Glutamatergic neuron (in vitro differentiated cells): ENCODE results near the gene FKBP6. TPM values are rescaled to one million over a fixed set of nuclear protein-coding genes. Genes with fewer than 3 reads are reported as not detected.
"Not testable (repeated sequence)": the region's sequence is repeated elsewhere in the genome, so short reads cannot be mapped to it uniquely, and the experiment has no call there.

Experiments used
- DNase-seq: peaks from one replicate; pipeline ENCODE4 v3.0.0; 2022
- H3K27ac Mint-ChIP-seq: one replicate; pipeline ENCODE4 v1.8.0; 2020; ENCODE audit warnings: mild to moderate bottlenecking, mixed read lengths, inconsistent platforms; ENCODE audit not compliant: unreplicated experiment
- H3K27me3 Mint-ChIP-seq: one replicate; pipeline ENCODE4 v1.8.0; 2020; ENCODE audit warnings: mild to moderate bottlenecking, moderate library complexity, mixed read lengths, inconsistent platforms; ENCODE audit not compliant: unreplicated experiment
- H3K36me3 Mint-ChIP-seq: one replicate; pipeline ENCODE4 v1.8.0; 2020; ENCODE audit warnings: mild to moderate bottlenecking, mixed read lengths, inconsistent platforms; ENCODE audit not compliant: unreplicated experiment
- H3K4me1 Mint-ChIP-seq: one replicate; pipeline ENCODE4 v1.8.0; 2020; ENCODE audit warnings: mild to moderate bottlenecking, low read depth, mixed read lengths, inconsistent platforms; ENCODE audit not compliant: unreplicated experiment
- H3K4me3 Mint-ChIP-seq: one replicate; pipeline ENCODE4 v1.8.0; 2020; ENCODE audit warnings: mild to moderate bottlenecking, mixed read lengths, inconsistent platforms; ENCODE audit not compliant: unreplicated experiment
- H3K9me3 Mint-ChIP-seq: one replicate; pipeline ENCODE4 v1.8.0; 2020; ENCODE audit warnings: mild to moderate bottlenecking, moderate library complexity, mixed read lengths, inconsistent platforms; ENCODE audit not compliant: unreplicated experiment
- CTCF ChIP-seq: fragments of 200-600 bp; sonication (generic); IDR thresholded peaks from one replicate; pipeline ENCODE4 v1.5.0; 2021; ENCODE audit not compliant: partially characterized antibody, unreplicated experiment
- total RNA-seq: library from RNA; stranded (reverse); fragmentation: NEBNext Ultra II Directional; extraction: Animal tissue kit (Norgen Biotek cat#: 25700); gene quantifications from one replicate; pipeline ENCODE4 v1.2.1, GENCODE V29; 2021; ENCODE audit not compliant: unreplicated experiment

The FKBP6 gene
- total RNA-seq, 1 donor from 2014 or later, result not detected

- not testable (repeated sequence) for H3K27ac Mint-ChIP-seq, H3K27me3 Mint-ChIP-seq, H3K36me3 Mint-ChIP-seq, H3K4me3 Mint-ChIP-seq, DNase-seq, H3K4me1 Mint-ChIP-seq, H3K9me3 Mint-ChIP-seq
Measured at GRCh38 chr7:73327449-73327848, 512 bp upstream of the FKBP6 start.

- Mint-ChIP-seq H3K4me1 (peaks cover 2% of the 10 kb centered on the region), H3K4me3 (no peak overlapping the region), H3K36me3 (no peaks in the 10 kb centered on the region), H3K9me3 (peaks cover 3% of the 10 kb centered on the region), H3K27ac (no peak overlapping the region), H3K27me3 (peaks cover 7% of the 10 kb centered on the region)
- DNase-seq, result no peak
- no peak for TF ChIP-seq CTCF
Measured at GRCh38 chr7:73328696-73329095, 735 bp downstream of the FKBP6 start.

GRCh38 chr7:73329861-73330581 is 2.1 kb downstream of the FKBP6 start:
- Mint-ChIP-seq H3K27ac (no peak overlapping the region), H3K9me3 (peaks cover 3% of the 10 kb centered on the region), H3K36me3 (no peaks in the 10 kb centered on the region), H3K4me1 (peaks cover 2% of the 10 kb centered on the region), H3K4me3 (no peak overlapping the region), H3K27me3 (peaks cover 5% of the 10 kb centered on the region)
- no peak for DNase-seq
- no peak for TF ChIP-seq CTCF

GRCh38 chr7:73330772-73331171 is 2.8 kb downstream of the FKBP6 start:
- Mint-ChIP-seq H3K4me3 (no peak overlapping the region), H3K27ac (no peak overlapping the region), H3K4me1 (peaks cover 2% of the 10 kb centered on the region), H3K27me3 (peaks cover 5% of the 10 kb centered on the region), H3K9me3 (peaks cover 3% of the 10 kb centered on the region), H3K36me3 (no peaks in the 10 kb centered on the region)
- no peak for DNase-seq
- TF ChIP-seq CTCF, result no peak

GRCh38 chr7:73332447-73332846 is 4.5 kb downstream of the FKBP6 start:
- Mint-ChIP-seq H3K27me3 (peaks cover 5% of the 10 kb centered on the region), H3K36me3 (no peaks in the 10 kb centered on the region), H3K27ac (no peak overlapping the region), H3K4me3 (no peak overlapping the region), H3K9me3 (peaks cover 3% of the 10 kb centered on the region), H3K4me1 (peaks cover 2% of the 10 kb centered on the region)
- DNase-seq, result no peak
- TF ChIP-seq CTCF, result no peak
